GM18909 (cell line): ENCODE results near the gene C10orf71.

Experiments
- ATAC-seq: cut with Tn5 transposase; IDR thresholded peaks from one replicate; pipeline ENCODE4 v1.9.1; 2021; ENCODE audit warnings: mild to moderate bottlenecking; ENCODE audit not compliant: unreplicated experiment, poor library complexity

The C10orf71 gene

GRCh38 chr10:49298983-49299815 is at the start of gene C10orf71:
Gene C10orf71 (plus strand): TSS chr10:49299170. CDS start chr10:49322546, 23,376 bp downstream.
- ATAC-seq = no peak

GRCh38 chr10:49252313-49253034 is 46.5 kb upstream of the C10orf71 start:
- ATAC-seq = no peak

GRCh38 chr10:49253340-49253906 is 45.5 kb upstream of the C10orf71 start:
- ATAC-seq = no peak

- no peak for ATAC-seq
These were observed 44.8 kb upstream of the C10orf71 start for GRCh38 chr10:49254150-49254549.

- ATAC-seq = no peak
These were observed 44.2 kb upstream of the C10orf71 start for GRCh38 chr10:49254556-49255318.

- ATAC-seq = no peak
These were observed 43.1 kb upstream of the C10orf71 start for GRCh38 chr10:49255883-49256282.

GRCh38 chr10:49257154-49257553 is 41.8 kb upstream of the C10orf71 start:
- no peak for ATAC-seq

GRCh38 chr10:49257626-49258349 is 41.2 kb upstream of the C10orf71 start:
- ATAC-seq = no peak

- no peak for ATAC-seq
These were observed 40.7 kb upstream of the C10orf71 start for GRCh38 chr10:49258350-49258683.

GRCh38 chr10:49260644-49261296 is 38.2 kb upstream of the C10orf71 start:
- no peak for ATAC-seq

GRCh38 chr10:49263591-49263990 is 35.4 kb upstream of the C10orf71 start:
- ATAC-seq = no peak

GRCh38 chr10:49264177-49264677 is 34.7 kb upstream of the C10orf71 start:
- no peak for ATAC-seq

GRCh38 chr10:49265885-49266284 is 33.1 kb upstream of the C10orf71 start:
- no peak for ATAC-seq

- ATAC-seq = no peak
These were observed 30.8 kb upstream of the C10orf71 start for GRCh38 chr10:49268185-49268584.

- ATAC-seq = no peak
These were observed 29.4 kb upstream of the C10orf71 start for GRCh38 chr10:49269523-49269922.

GRCh38 chr10:49270565-49270964 is 28.4 kb upstream of the C10orf71 start:
- no peak for ATAC-seq

GRCh38 chr10:49271346-49271745 is 27.6 kb upstream of the C10orf71 start:
- ATAC-seq = no peak

- no peak for ATAC-seq
These were observed 26.5 kb upstream of the C10orf71 start for GRCh38 chr10:49272251-49273081.
